Activated CD8-positive, alpha-beta T cell treated with anti-CD3 and anti-CD28 coated beads for 36 hours (primary cell): ENCODE results near the gene NAP1L4. TPM values are rescaled to one million over a fixed set of nuclear protein-coding genes. Genes with fewer than 3 reads are reported as not detected.

Source experiments
- ATAC-seq: fragments of 200-7000 bp; cut with Tn5 transposase; one replicate; pipeline ENCODE4 v1.10.0; 2021; ENCODE audit warnings: mild to moderate bottlenecking, moderate library complexity
- CTCF ChIA-PET: fragments of 350-600 bp; sonication (Branson Sonifier 250); formaldehyde crosslinking; loops from one replicate; lab custom pipeline; 2021; ENCODE audit warnings: antibody characterized with exemption; lab: Charles Lee
- POLR2A ChIA-PET: fragments of 350-600 bp; sonication (Branson Sonifier 250); formaldehyde crosslinking; loops from one replicate; lab custom pipeline; 2021; ENCODE audit warnings: antibody characterized with exemption; lab: Charles Lee
- DNase-seq: peaks from one replicate; pipeline ENCODE4 v3.0.0-alpha.2; 2020
- H3K27ac Mint-ChIP-seq: one replicate; pipeline ENCODE4 v1.8.0; 2021; ENCODE audit warnings: mild to moderate bottlenecking, mixed read lengths
- H3K27me3 Mint-ChIP-seq: one replicate; pipeline ENCODE4 v1.8.0; 2021; ENCODE audit warnings: mixed read lengths
- H3K36me3 Mint-ChIP-seq: one replicate; pipeline ENCODE4 v1.8.0; 2021; ENCODE audit warnings: low read depth, mixed read lengths
- H3K4me1 Mint-ChIP-seq: one replicate; pipeline ENCODE4 v1.8.0; 2021; ENCODE audit warnings: low read depth, mixed read lengths
- H3K4me3 Mint-ChIP-seq: one replicate; pipeline ENCODE4 v1.8.0; 2021; ENCODE audit warnings: mild to moderate bottlenecking, moderate library complexity, mixed read lengths
- H3K9me3 Mint-ChIP-seq: one replicate; pipeline ENCODE4 v1.8.0; 2021; ENCODE audit warnings: mixed read lengths
- intact Hi-C: fragments of 100-400 bp; cut with micrococcal nuclease; formaldehyde crosslinking; loops from one replicate; pipeline ENCODE4 v1.10.0; 2022
- total RNA-seq, 2 experiments: library from RNA; stranded (reverse); gene quantifications; one replicate each; pipeline ENCODE4 v1.2.3, GENCODE V29; 2021
- TF ChIP-seq, protein P1 (sequence below): fragments of 200-600 bp; IDR thresholded peaks from one replicate; pipeline ENCODE4 v1.8.0; 2022; ENCODE audit warnings: antibody characterized with exemption, mild to moderate bottlenecking

NAP1L4 gene
- total RNA-seq, 2 experiments from 2014 or later: 212 to 223 TPM

DNA sequence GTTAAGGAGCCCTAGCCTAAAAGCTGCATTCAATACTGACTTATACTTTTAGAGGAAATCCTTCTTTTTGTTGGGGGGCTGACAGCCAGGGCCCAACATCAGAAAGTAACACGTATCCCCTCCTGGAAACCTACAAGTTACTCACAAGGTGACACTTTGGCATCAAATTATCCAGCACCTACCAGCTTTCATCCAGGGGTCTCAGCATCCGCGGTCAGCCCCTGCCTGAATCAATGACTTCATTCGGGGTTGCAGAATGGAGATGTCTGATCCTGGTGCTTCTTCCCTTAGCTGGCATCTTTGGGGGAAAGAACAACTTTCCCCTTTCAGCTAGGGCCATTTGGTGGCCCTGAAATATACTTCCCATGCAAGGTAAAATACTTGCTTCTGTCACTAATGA is 5.3 kb upstream of the NAP1L4 start:
- H3K27me3 Mint-ChIP-seq: no peaks in the 10 kb centered on the region
- DNase-seq: no peak
- H3K27ac Mint-ChIP-seq: no peak overlapping the region
- CTCF ChIA-PET: interaction anchor here (1.0 to 2.0 kb wide), 4 partner anchors 9 to 24 kb away, joined by 4 to 7 read pairs (median 5); no protein-coding TSS in a partner anchor
- TF ChIP-seq, protein P1, sequence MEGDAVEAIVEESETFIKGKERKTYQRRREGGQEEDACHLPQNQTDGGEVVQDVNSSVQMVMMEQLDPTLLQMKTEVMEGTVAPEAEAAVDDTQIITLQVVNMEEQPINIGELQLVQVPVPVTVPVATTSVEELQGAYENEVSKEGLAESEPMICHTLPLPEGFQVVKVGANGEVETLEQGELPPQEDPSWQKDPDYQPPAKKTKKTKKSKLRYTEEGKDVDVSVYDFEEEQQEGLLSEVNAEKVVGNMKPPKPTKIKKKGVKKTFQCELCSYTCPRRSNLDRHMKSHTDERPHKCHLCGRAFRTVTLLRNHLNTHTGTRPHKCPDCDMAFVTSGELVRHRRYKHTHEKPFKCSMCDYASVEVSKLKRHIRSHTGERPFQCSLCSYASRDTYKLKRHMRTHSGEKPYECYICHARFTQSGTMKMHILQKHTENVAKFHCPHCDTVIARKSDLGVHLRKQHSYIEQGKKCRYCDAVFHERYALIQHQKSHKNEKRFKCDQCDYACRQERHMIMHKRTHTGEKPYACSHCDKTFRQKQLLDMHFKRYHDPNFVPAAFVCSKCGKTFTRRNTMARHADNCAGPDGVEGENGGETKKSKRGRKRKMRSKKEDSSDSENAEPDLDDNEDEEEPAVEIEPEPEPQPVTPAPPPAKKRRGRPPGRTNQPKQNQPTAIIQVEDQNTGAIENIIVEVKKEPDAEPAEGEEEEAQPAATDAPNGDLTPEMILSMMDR: no peak
- ATAC-seq: no peak
- intact Hi-C loops: no loop called here
- no peak overlapping the region for H3K4me3 Mint-ChIP-seq
- no peaks in the 10 kb centered on the region for H3K9me3 Mint-ChIP-seq
- H3K36me3 Mint-ChIP-seq: peaks cover 15% of the 10 kb centered on the region
- H3K4me1 Mint-ChIP-seq: no peaks in the 10 kb centered on the region
- POLR2A ChIA-PET: interaction anchor here (1.0 to 2.1 kb wide), 4 partner anchors 8 to 26 kb away, joined by 3 to 6 read pairs (median 4); no protein-coding TSS in a partner anchor

DNA sequence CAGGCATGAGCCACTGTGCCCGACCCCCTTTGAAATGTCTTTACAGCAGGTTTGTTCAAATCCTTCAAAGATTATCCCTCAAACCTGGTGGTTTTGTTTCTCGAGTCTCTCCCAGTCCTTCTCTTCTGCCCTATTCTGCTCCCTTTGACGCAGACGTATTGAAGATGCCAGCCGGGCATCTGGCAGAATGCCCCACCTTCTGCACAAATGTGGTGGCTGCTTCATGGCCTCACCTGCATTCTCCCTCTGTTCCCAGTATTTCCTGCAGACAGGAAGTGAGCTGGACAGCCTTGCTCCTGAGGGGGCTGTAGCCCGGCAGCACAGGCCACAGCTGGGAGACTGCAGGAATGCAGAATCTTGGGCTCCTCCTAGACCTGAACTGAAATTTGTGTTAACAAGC is 4.8 kb upstream of the NAP1L4 start:
- DNase-seq: no peak
- no peaks in the 10 kb centered on the region for H3K4me1 Mint-ChIP-seq
- peaks cover 14% of the 10 kb centered on the region for H3K36me3 Mint-ChIP-seq
- POLR2A ChIA-PET: interaction anchor here (1.2 to 2.1 kb wide), 2 partner anchors 12 to 25 kb away, joined by 3 to 6 read pairs; no protein-coding TSS in a partner anchor
- CTCF ChIA-PET: interaction anchor here (1.0 to 2.0 kb wide), 4 partner anchors 9 to 25 kb away, joined by 4 to 7 read pairs (median 5); no protein-coding TSS in a partner anchor
- TF ChIP-seq, protein P1: no peak
- H3K27me3 Mint-ChIP-seq: no peaks in the 10 kb centered on the region
- H3K9me3 Mint-ChIP-seq: no peaks in the 10 kb centered on the region
- intact Hi-C loops: no loop called here
- no peak overlapping the region for H3K4me3 Mint-ChIP-seq
- ATAC-seq: no peak
- no peak overlapping the region for H3K27ac Mint-ChIP-seq

DNA sequence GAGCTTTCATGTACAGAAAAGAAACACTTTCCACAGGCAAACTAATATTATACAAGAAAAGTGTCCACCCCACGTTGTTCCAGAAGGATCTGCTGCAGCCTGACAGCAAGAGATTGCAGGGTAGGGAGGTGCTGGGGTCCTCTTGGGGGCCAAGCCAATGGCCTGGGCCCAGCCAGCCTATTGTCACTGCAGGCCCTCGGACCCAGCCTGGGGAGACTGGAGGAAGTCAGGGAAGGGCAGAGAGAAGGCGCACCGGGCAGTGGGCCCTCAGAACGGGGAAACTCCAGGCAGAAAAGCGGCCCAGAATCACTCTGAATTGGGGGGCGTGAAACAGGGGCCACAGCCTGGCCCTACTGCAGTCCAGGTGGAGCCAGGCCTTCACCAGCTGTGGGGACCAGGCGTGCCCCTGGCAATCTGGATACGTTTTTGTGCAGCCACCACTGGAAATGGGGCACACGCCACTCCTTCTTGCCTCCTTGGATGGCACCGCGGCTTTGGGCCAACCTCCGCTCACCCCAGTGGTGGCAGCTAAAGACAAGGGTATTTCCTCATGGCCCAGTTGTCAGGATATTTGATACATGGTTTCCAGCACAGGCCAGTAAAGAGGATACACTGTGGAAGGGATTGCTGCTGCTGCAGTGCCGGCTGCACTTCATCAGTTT is 3.9 kb upstream of the NAP1L4 start:
- DNase-seq (no peak), ATAC-seq (no peak)
- intact Hi-C loops: no loop called here
- CTCF ChIA-PET: interaction anchor here (1.3 to 2.0 kb wide), 4 partner anchors 18 to 25 kb away, joined by 3 to 7 read pairs (median 4); no protein-coding TSS in a partner anchor
- TF ChIP-seq, protein P1: no peak
- H3K27me3 Mint-ChIP-seq: no peaks in the 10 kb centered on the region
- H3K4me1 Mint-ChIP-seq: no peaks in the 10 kb centered on the region
- H3K9me3 Mint-ChIP-seq: no peaks in the 10 kb centered on the region
- no peak overlapping the region for H3K27ac Mint-ChIP-seq
- POLR2A ChIA-PET: interaction anchor here (0.8 to 2.3 kb wide), 2 partner anchors 10 to 11 kb away, joined by 7 to 11 read pairs; no protein-coding TSS in a partner anchor
- H3K4me3 Mint-ChIP-seq: no peak overlapping the region
- H3K36me3 Mint-ChIP-seq: peaks cover 11% of the 10 kb centered on the region

DNA sequence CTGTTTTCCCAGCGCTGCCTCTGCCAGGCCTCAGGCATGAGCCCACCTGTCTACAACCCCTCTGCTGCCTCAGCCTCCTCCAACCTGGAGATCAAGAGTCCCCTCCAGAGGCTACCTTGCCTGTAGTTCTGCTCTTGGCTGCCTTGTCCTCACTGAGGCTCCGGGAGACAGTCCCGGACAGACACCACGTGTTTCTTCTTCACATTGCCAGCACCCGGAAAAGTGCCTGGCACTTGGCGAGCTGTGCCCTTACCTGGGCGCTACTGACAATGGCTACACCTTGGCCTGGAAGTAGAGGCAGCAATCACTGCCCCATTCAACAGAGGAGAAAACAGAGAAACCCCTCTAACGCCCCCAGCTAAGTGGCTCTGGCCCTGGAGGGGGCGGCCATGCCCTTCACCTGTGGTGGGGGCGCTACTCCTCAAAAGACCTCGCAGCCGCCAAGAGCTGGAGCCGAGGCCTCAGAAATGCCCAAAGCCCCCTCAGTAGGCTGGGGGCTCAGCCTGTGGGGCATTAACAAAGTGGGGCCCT is 3.0 kb upstream of the NAP1L4 start:
- no peak overlapping the region for H3K4me3 Mint-ChIP-seq
- ChIA-PET POLR2A (interaction anchor here (0.8 to 8.3 kb wide), 3 partner anchors 9 to 19 kb away, joined by 7 to 79 read pairs (median 11); no protein-coding TSS in a partner anchor), CTCF (interaction anchor here (1.3 to 1.5 kb wide), 3 partner anchors 19 to 26 kb away, joined by 3 to 4 read pairs (median 4); no protein-coding TSS in a partner anchor)
- peaks cover 2% of the 10 kb centered on the region for H3K4me1 Mint-ChIP-seq
- H3K9me3 Mint-ChIP-seq: no peaks in the 10 kb centered on the region
- DNase-seq (no peak), ATAC-seq (no peak)
- H3K36me3 Mint-ChIP-seq: peaks cover 11% of the 10 kb centered on the region
- intact Hi-C loops: no loop called here
- no peak overlapping the region for H3K27ac Mint-ChIP-seq
- TF ChIP-seq, protein P1: no peak
- no peaks in the 10 kb centered on the region for H3K27me3 Mint-ChIP-seq
